ENCODE data around the gene VAV2.
A peak's percentile ranks its signal among the peaks of the same experiment; 100 is the strongest.

The VAV2 gene

DNA sequence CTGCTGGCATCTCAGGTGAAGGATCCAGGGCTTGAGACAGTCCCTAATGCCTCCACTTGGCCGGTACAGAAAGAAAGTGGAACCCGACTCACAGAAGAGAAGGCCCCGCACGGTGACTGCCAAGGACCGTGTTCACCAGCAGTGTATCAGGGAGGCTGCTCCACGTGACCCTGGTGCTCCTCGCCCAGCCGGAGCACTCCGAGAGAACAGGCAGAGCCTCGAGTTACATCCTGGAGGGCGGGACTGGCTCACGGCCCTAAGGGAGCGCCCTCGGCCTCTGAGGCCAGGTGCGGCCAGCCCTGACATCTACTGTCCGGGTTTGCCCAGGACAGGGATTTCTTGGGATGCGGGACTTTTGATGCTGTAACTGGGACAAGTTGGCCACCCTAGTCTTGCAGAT, 149.9 kb downstream of the VAV2 start:
- DNase-seq (ENCODE audit: low spot score), result no peak
- TF ChIP-seq CTCF (conservative IDR thresholded peaks at IDR 0.05; ENCODE audit: low read depth), result no peak
- CTCF ChIA-PET, result interaction anchor here (0.9 kb wide), 1 partner anchor 153 kb away, joined by 4 read pairs; no protein-coding TSS in a partner anchor
- peak overlapping the region; percentile 58 for H3K27ac ChIP-seq
- POLR2A ChIA-PET (ENCODE audit: low non-redundant PET), result no interaction called here

- no peak for DNase-seq (ENCODE audit: low spot score)
- no peak for TF ChIP-seq CTCF (conservative IDR thresholded peaks at IDR 0.05; ENCODE audit: low read depth)
- H3K27ac ChIP-seq, result peak overlapping the region; percentile 58
- ChIA-PET POLR2A (ENCODE audit: low non-redundant PET) (no interaction called here), CTCF (interaction anchor here (0.8 to 0.9 kb wide), 2 partner anchors 49 to 152 kb away, joined by 3 read pairs; no protein-coding TSS in a partner anchor)
Measured at GRCh38 chr9:133841167-133841812, 150.8 kb downstream of the VAV2 start.

- CTCF ChIA-PET, result interaction anchor here (0.6 kb wide), 2 partner anchors 263 to 739 kb away, joined by 3 to 4 read pairs; no protein-coding TSS in a partner anchor
- H3K27ac ChIP-seq, result peak overlapping the region; percentile 58
- no peak for TF ChIP-seq CTCF (conservative IDR thresholded peaks at IDR 0.05; ENCODE audit: low read depth)
- POLR2A ChIA-PET (ENCODE audit: low non-redundant PET), result no interaction called here
- no peak for DNase-seq (ENCODE audit: low spot score)
Measured at GRCh38 chr9:133839822-133840329, 152.2 kb downstream of the VAV2 start.

DNA sequence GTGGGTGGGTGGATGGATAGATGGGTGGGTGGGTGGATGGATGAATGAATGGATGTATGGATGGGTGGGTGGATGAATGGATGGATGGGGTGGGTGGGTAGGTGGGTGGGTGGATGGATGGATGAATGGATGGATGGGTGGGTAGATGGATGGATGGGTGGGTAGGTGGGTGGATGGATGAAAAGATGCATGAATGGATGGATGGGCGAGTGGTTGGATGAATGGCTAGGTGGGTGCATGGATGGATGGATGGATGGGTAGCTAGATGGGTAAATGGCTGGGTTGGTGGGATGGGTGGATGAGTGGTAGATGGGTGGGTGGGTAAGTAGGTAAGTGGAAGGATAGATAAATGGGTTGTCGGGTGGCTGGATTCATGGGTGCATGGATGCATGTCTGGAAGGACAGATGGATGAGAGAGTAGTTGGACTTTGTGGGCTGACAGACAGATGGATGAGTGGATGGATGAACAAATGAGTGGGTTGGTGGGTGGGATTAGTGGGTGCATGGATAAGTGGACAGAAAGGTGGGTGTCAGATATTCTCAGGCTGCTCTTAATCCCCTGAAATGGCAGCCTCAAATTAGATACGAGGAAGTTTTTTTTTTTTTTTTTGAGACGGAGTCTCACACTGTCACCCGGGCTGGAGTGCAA, 153.1 kb downstream of the VAV2 start:
- no peak for DNase-seq (ENCODE audit: low spot score)
- CTCF ChIA-PET, result no interaction called here
- TF ChIP-seq CTCF (conservative IDR thresholded peaks at IDR 0.05; ENCODE audit: low read depth), result no peak
- H3K27ac ChIP-seq, result peak overlapping the region; percentile 58
- POLR2A ChIA-PET (ENCODE audit: low non-redundant PET), result no interaction called here

DNA sequence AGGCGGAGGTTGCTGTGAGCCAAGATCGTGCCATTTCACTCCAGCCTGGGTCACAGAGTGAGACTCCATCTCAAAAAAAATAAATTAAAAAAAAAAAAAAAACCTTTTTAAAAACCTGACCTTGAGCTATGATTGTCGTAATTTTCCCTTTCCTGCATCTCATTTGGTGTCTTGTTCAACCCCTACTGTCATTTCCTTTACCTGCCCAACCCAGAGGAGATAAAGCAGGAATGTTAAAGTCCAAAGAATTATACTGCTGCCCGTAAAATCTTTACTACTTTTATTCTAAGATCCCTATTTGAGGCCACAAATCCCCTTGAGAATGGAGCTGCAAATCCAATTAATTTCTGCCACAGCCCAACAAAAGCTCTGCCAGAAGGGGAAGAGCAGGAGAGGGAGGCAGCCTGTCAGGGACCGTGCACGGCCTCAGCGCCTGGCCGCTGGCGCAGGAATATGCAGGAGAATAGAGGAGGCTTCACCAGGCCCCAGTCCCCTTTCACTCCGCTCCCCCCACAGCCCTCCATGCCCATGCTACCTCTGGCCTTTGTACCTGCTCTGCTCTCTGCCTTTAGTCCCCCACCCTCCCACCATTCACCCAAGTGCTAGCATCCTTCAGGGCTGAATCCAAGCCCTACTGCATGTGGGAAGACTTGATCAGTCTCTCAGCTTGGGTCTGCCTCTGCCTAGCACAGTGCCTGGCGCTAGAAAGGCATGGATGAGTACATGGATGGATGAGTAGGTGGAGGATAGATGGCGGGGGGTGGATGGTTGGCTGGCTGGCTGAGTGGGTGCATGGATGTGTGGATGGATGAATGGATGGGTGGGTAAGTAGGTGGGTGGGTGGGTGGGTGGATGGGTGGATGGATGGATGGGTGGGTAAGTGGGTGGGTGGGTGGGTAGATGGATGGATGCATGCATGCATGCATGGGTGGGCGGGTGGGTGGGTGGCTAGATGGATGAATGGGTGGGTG, 154.2 kb downstream of the VAV2 start:
- H3K27ac ChIP-seq, result peak overlapping the region; percentile 77
- ChIA-PET CTCF (interaction anchor here (0.6 to 0.7 kb wide), 3 partner anchors 31 to 139 kb away, joined by 3 read pairs; no protein-coding TSS in a partner anchor), POLR2A (ENCODE audit: low non-redundant PET) (interaction anchor here (0.6 kb wide), 1 partner anchor 64 kb away, joined by 9 read pairs; no protein-coding TSS in a partner anchor)
- no peak for TF ChIP-seq CTCF (conservative IDR thresholded peaks at IDR 0.05; ENCODE audit: low read depth)
- no peak for DNase-seq (ENCODE audit: low spot score)

DNA sequence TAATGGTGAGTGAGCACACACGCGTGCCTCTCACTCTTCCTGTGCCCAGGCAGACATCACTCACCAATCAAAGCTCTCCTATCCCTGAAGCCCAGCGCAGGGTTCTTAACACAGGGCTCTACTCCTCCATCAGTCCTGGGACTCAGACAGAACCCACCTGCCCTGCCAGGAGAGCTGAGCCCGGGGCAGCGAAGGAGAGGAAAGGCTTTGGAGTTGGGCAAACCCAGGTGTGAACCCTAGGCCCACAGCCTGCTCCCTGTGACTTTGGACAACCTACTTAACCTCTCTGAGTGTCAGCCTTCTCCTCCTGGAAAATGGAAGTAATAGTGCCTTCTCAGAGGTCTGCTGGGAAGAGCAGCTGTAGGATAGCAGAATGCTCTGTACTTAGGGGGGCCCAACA, 155.3 kb downstream of the VAV2 start:
- DNase-seq (ENCODE audit: low spot score), result no peak
- ChIA-PET POLR2A (ENCODE audit: low non-redundant PET) (no interaction called here), CTCF (no interaction called here)
- peak overlapping the region; percentile 77 for H3K27ac ChIP-seq
- no peak for TF ChIP-seq CTCF (conservative IDR thresholded peaks at IDR 0.05; ENCODE audit: low read depth)

Measured in RWPE1 (cell line).